ENCODE results near the gene CDK5.

GRCh38 chr7:151058781-151059366 is 1.2 kb upstream of the CDK5 start:
- TF ChIP-seq CTCF (conservative IDR thresholded peaks at IDR 0.05; ENCODE audit: low read depth, low read length) (no peak), EZH2 (IDR thresholded peaks at IDR 0.05; ENCODE audit: borderline replicate concordance, low read depth, low read length, poor library complexity, severe bottlenecking) (no peak)
